Choroid plexus epithelial cell (primary cell): Measurements from ENCODE around the gene USP15.

Source experiments
- DNase-seq: peaks from one replicate; pipeline ENCODE4 v3.0.0-alpha.2; 2010; ENCODE audit warnings: low read depth
- H3K4me3 ChIP-seq: 2 replicates; pipeline ENCODE4 v1.5.1; 2011; ENCODE audit warnings: low read depth, mild to moderate bottlenecking, control low read depth, low read length, moderate library complexity
- CTCF ChIP-seq: conservative IDR thresholded peaks from 2 replicates; pipeline ENCODE4 v1.5.1; 2011; ENCODE audit warnings: low read depth, mild to moderate bottlenecking, control low read depth, inconsistent platforms, low read length, moderate library complexity

The USP15 gene

GRCh38 chr12:62291864-62292760 is 31.9 kb downstream of the USP15 start:
- H3K4me3 ChIP-seq: no peak overlapping the region
- TF ChIP-seq CTCF: no peak
- peak; percentile 25 for DNase-seq

GRCh38 chr12:62292761-62293344 is 32.6 kb downstream of the USP15 start:
- H3K4me3 ChIP-seq: no peak overlapping the region
- TF ChIP-seq CTCF: no peak
- peak; percentile 17 for DNase-seq

GRCh38 chr12:62294378-62294777 is 34.2 kb downstream of the USP15 start:
- DNase-seq: no peak
- H3K4me3 ChIP-seq: no peak overlapping the region
- no peak for TF ChIP-seq CTCF

GRCh38 chr12:62296001-62296400 is 35.8 kb downstream of the USP15 start:
- no peak overlapping the region for H3K4me3 ChIP-seq

GRCh38 chr12:62297321-62297720 is 37.1 kb downstream of the USP15 start:
- H3K4me3 ChIP-seq: no peak overlapping the region
- TF ChIP-seq CTCF: no peak
- DNase-seq: no peak

More at GRCh38 chr12:62296001-62296400, 35.8 kb downstream of the USP15 start:
- no peak for TF ChIP-seq CTCF
- no peak for DNase-seq

GRCh38 chr12:62299617-62300016 is 39.4 kb downstream of the USP15 start:
- no peak for DNase-seq
- H3K4me3 ChIP-seq: no peak overlapping the region
- no peak for TF ChIP-seq CTCF
